HG03432 (cell line): ENCODE data around the gene VANGL2.

Experiments
- ATAC-seq: cut with Tn5 transposase; IDR thresholded peaks from one replicate; pipeline ENCODE4 v1.9.1; 2021; ENCODE audit warnings: mild to moderate bottlenecking, moderate library complexity; ENCODE audit not compliant: unreplicated experiment

Gene VANGL2

GRCh38 chr1:160454371-160455152 lies 54.2 kb downstream of the VANGL2 start:
- ATAC-seq: no peak

- ATAC-seq: no peak
Measured at GRCh38 chr1:160455153-160455517, 54.8 kb downstream of the VANGL2 start.

- no peak for ATAC-seq
Measured at GRCh38 chr1:160459056-160459455, 58.7 kb downstream of the VANGL2 start.

- ATAC-seq: peak; percentile 9
Measured at GRCh38 chr1:160459687-160460086, 59.3 kb downstream of the VANGL2 start.

GRCh38 chr1:160460214-160460642 lies 59.9 kb downstream of the VANGL2 start:
- peak; percentile 37 for ATAC-seq

GRCh38 chr1:160460683-160461287 lies 60.4 kb downstream of the VANGL2 start:
- no peak for ATAC-seq

- ATAC-seq: no peak
Measured at GRCh38 chr1:160465123-160465522, 64.8 kb downstream of the VANGL2 start.

GRCh38 chr1:160466961-160467360 lies 66.6 kb downstream of the VANGL2 start:
- no peak for ATAC-seq

GRCh38 chr1:160467576-160467975 lies 67.2 kb downstream of the VANGL2 start:
- ATAC-seq: no peak

GRCh38 chr1:160471253-160471652 lies 70.9 kb downstream of the VANGL2 start:
- ATAC-seq: no peak

- no peak for ATAC-seq
Measured at GRCh38 chr1:160472112-160472511, 71.7 kb downstream of the VANGL2 start.

GRCh38 chr1:160474392-160475242 lies 74.3 kb downstream of the VANGL2 start:
- peak; percentile 64 for ATAC-seq
